K562 (cell line): ENCODE results near the gene FAM107B. TPM values are rescaled to one million over a fixed set of nuclear protein-coding genes. Genes with fewer than 3 reads are reported as not detected.

Experiments
- ATAC-seq: fragments of 200-7000 bp; cut with Tn5 transposase; 3 replicates; pipeline ENCODE4 v1.9.1; 2020; ENCODE audit warnings: moderate library complexity
- BruUV-seq: library from RNA; stranded (reverse); fragments of 400-500 nt; replicated peaks from 2 replicates; lab custom pipeline; 2021; lab: Mats Ljungman, UMichigan
- CTCF ChIA-PET: fragments of 300-600 bp; formaldehyde crosslinking; extraction: SDS; loops from one replicate; lab custom pipeline; 2021; ENCODE audit warnings: low intra/inter-chr PET ratio; lab: Yijun Ruan, JAX
- POLR2A ChIA-PET: fragments of 300-600, 350-650 bp; sonication (Branson Sonifier 250); formaldehyde crosslinking; extraction: SDS; loops from one replicate; lab custom pipeline; 2021; ENCODE audit warnings: antibody characterized with exemption, inconsistent platforms; lab: Yijun Ruan, JAX
- DNase-seq, 4 experiments: peaks; one replicate each; pipeline versions ENCODE4 v3.0.0 to v3.0.0-alpha.2; 2011 to 2018; ENCODE audit warnings: low spot score in 3 of 4, mixed read lengths in 3 of 4; ENCODE audit errors: extremely low read depth in 1 of 4
- FAIRE-seq: peaks from 2 replicates; lab custom pipeline; 2011; peaks lifted over from hg19 to GRCh38; lab: Jason Lieb, UNC
- H2AFZ ChIP-seq: 2 replicates; pipeline ENCODE4 v1.6.0; 2011; ENCODE audit warnings: low read depth, low read length, control low read depth, inconsistent platforms
- H3K27ac ChIP-seq: fragments of 200-600 bp; 3 replicates; pipeline ENCODE4 v1.8.0; 2011; ENCODE audit warnings: low read depth, mild to moderate bottlenecking, control low read depth, inconsistent platforms, low read length, moderate library complexity, mixed read lengths; ENCODE audit errors: extremely low read depth
- H3K27me3 ChIP-seq, 2 experiments: fragments of 300-600 bp in 1 of 2; 2 replicates in 1 of 2; 3 replicates in 1 of 2; pipeline versions ENCODE4 v1.6.0 to v1.8.0; 2011; ENCODE audit warnings: inconsistent platforms in 2 of 2, low read length in 2 of 2, mild to moderate bottlenecking in 1 of 2, mixed read lengths in 1 of 2, moderate library complexity in 1 of 2; ENCODE audit not compliant: control insufficient read depth in 2 of 2, insufficient read depth in 2 of 2
- H3K36me3 ChIP-seq: fragments of 300-600 bp; 3 replicates; pipeline ENCODE4 v1.8.0; 2011; ENCODE audit warnings: mild to moderate bottlenecking, low read length, inconsistent platforms; ENCODE audit not compliant: control insufficient read depth, insufficient read depth
- H3K4me1 ChIP-seq, 2 experiments: fragments of 200-600 bp in 1 of 2; replicated peaks in 1 of 2; 2 replicates in 1 of 2; 3 replicates in 1 of 2; pipeline versions ENCODE4 v1.5.1 to v1.8.0; 2011; ENCODE audit warnings: inconsistent platforms in 2 of 2, low read length in 2 of 2, mild to moderate bottlenecking in 1 of 2, mixed read lengths in 1 of 2, moderate library complexity in 1 of 2; ENCODE audit not compliant: control insufficient read depth in 2 of 2, insufficient read depth in 2 of 2
- H3K4me2 ChIP-seq: 2 replicates; pipeline ENCODE4 v1.6.1; 2011; ENCODE audit warnings: low read length, control low read depth, inconsistent platforms, mixed read lengths; ENCODE audit not compliant: insufficient read depth
- H3K4me3 ChIP-seq: fragments of 200-600 bp; sonication (generic), shearing (Covaris generic); 2 replicates; pipeline ENCODE4 v1.5.1; 2016; ENCODE audit warnings: control low read depth, inconsistent platforms
- H3K79me2 ChIP-seq: fragments of 200-600 bp; 3 replicates; pipeline ENCODE4 v1.8.0; 2011; ENCODE audit warnings: low read length, inconsistent platforms; ENCODE audit not compliant: control insufficient read depth, insufficient read depth
- H3K9ac ChIP-seq, 2 experiments: 2 replicates each; pipeline versions ENCODE4 v1.6.0 to v1.6.1; 2011; ENCODE audit warnings: low read depth in 2 of 2, low read length in 2 of 2, control low read depth in 1 of 2, inconsistent platforms in 1 of 2, mild to moderate bottlenecking in 1 of 2, mixed read lengths in 1 of 2; ENCODE audit not compliant: insufficient read depth in 1 of 2
- H3K9me1 ChIP-seq: one replicate; pipeline ENCODE4 v1.6.0; 2011; ENCODE audit warnings: inconsistent platforms, mild to moderate bottlenecking, low read length, moderate library complexity; ENCODE audit not compliant: control insufficient read depth, insufficient read depth
- H3K9me3 ChIP-seq: replicated peaks from 2 replicates; pipeline ENCODE4 v1.5.1; 2011; ENCODE audit warnings: low read depth, low read length, inconsistent platforms; ENCODE audit not compliant: control insufficient read depth, insufficient read depth
- H4K20me1 ChIP-seq: replicated peaks from 2 replicates; pipeline ENCODE4 v1.6.1; 2011; ENCODE audit warnings: low read length, inconsistent platforms, mixed read lengths; ENCODE audit not compliant: control insufficient read depth, insufficient read depth
- CTCFL ChIP-seq: IDR thresholded peaks from 2 replicates; pipeline ENCODE4 v1.6.1; 2011; ENCODE audit warnings: borderline replicate concordance, low read depth, mild to moderate bottlenecking, moderate library complexity, low read length; ENCODE audit not compliant: insufficient read depth, poor library complexity, severe bottlenecking
- ELK1 ChIP-seq: sonication (generic); formaldehyde crosslinking; IDR thresholded peaks from 2 replicates; pipeline ENCODE4 v1.8.1; 2022; ENCODE audit warnings: missing genetic modification reagents
- ESRRA ChIP-seq: fragments of 450-650 bp; IDR thresholded peaks from 2 replicates; pipeline ENCODE4 v1.6.1; 2014; ENCODE audit warnings: low read depth, mild to moderate bottlenecking, moderate library complexity, borderline replicate concordance
- ILK ChIP-seq: fragments of 450-650 bp; IDR thresholded peaks from 2 replicates; pipeline ENCODE4 v1.6.1; 2016; ENCODE audit warnings: missing genetic modification characterization, low read depth, mild to moderate bottlenecking, missing compliant biosample characterization, moderate library complexity, borderline replicate concordance
- MYBL2 ChIP-seq, 2 experiments: fragments of 450-650 bp in 1 of 2; sonication (generic) in 1 of 2; formaldehyde crosslinking in 1 of 2; IDR thresholded peaks; 2 replicates each; pipeline versions ENCODE4 v1.6.1 to v1.8.1; 2017 to 2022; ENCODE audit warnings: borderline replicate concordance in 1 of 2, inconsistent platforms in 1 of 2, low read depth in 1 of 2, mild to moderate bottlenecking in 1 of 2, missing genetic modification reagents in 1 of 2, moderate library complexity in 1 of 2
- NONO ChIP-seq, 2 experiments: fragments of 200-400 bp in 1 of 2; fragments of 450-650 bp in 1 of 2; formaldehyde crosslinking in 1 of 2; IDR thresholded peaks; 2 replicates each; pipeline ENCODE4 v1.6.1; 2017; ENCODE audit warnings: low read depth in 2 of 2, mild to moderate bottlenecking in 2 of 2, moderate library complexity in 2 of 2, low read length in 1 of 2
- RHOXF2B ChIP-seq: fragments of 250-450 bp; sonication (Bioruptor Pico); conservative IDR thresholded peaks from 2 replicates; pipeline ENCODE4 v1.5.1; 2021
- SPI1 ChIP-seq: IDR thresholded peaks from 2 replicates; pipeline ENCODE4 v1.6.1; 2011; ENCODE audit warnings: low read depth, low read length, control low read depth, borderline replicate concordance
- SRSF9 ChIP-seq: fragments of 200-400 bp; formaldehyde crosslinking; IDR thresholded peaks from 2 replicates; pipeline ENCODE4 v1.6.1; 2017; ENCODE audit warnings: low read depth, low read length, borderline replicate concordance
- TCFL5 ChIP-seq: fragments of 250-450 bp; sonication (Bioruptor Pico); conservative IDR thresholded peaks from 2 replicates; pipeline ENCODE4 v1.6.1; 2021; ENCODE audit warnings: mild to moderate bottlenecking, moderate library complexity, matching md5 sums
- TEAD1 ChIP-seq, 2 experiments: fragments of 450-650 bp in 1 of 2; sonication (generic) in 1 of 2; formaldehyde crosslinking; IDR thresholded peaks; 2 replicates each; pipeline versions ENCODE4 v1.4.0 to v1.8.0; 2020 to 2022; ENCODE audit warnings: mild to moderate bottlenecking in 2 of 2, missing genetic modification reagents in 1 of 2
- ZNF143 ChIP-seq: sonication (generic); formaldehyde crosslinking; IDR thresholded peaks from 2 replicates; pipeline ENCODE4 v1.9.0; 2022; ENCODE audit warnings: mild to moderate bottlenecking, missing genetic modification reagents
- ZNF354B ChIP-seq: fragments of 250-450 bp; sonication (Bioruptor Pico); IDR thresholded peaks from 2 replicates; pipeline ENCODE4 v1.4.0; 2020
- ZNF609 ChIP-seq: sonication (generic); formaldehyde crosslinking; IDR thresholded peaks from 2 replicates; pipeline ENCODE4 v1.8.1; 2023; ENCODE audit warnings: missing genetic modification reagents, mild to moderate bottlenecking, borderline replicate concordance
- WGBS: fragments of 100-300 bp; shearing (Covaris generic); methylation state at CpG from one replicate; pipeline ENCODE4 v1.1.6; 2016; ENCODE audit warnings: low coverage, mixed read lengths; ENCODE audit not compliant: insufficient coverage; ENCODE audit errors: missing lambda C conversion rate; 5-methylcytosine and 5-hydroxymethylcytosine counted together
- in situ Hi-C: fragments of 300-500 bp; cut with MboI; formaldehyde crosslinking; loops from 4 replicates; pipeline ENCODE4 v1.15.0; 2018; ENCODE audit warnings: inconsistent platforms, mixed read lengths
- intact Hi-C: fragments of 100-400 bp; cut with micrococcal nuclease; formaldehyde crosslinking; loops from 2 replicates; pipeline ENCODE4 v1.14.2; 2022
- polyA plus RNA-seq, 8 experiments: library from polyadenylated mRNA; depleted of rRNA in 4 of 8; stranded (reverse) in 5 of 8; unstranded in 3 of 8; fragments of >200 nt; fragmentation: Nextera tagmentation in 2 of 8; fragmentation: Illumina TruSeq in 1 of 8; extraction: Ambion mirVana in 2 of 8; extraction: Trizol in 1 of 8; gene quantifications; 2 replicates each; pipeline versions ENCODE4 v1.2.1 to v1.2.3, GENCODE V29; 2011 to 2014; ENCODE audit warnings: inconsistent platforms in 1 of 8, missing spikeins in 1 of 8
- total RNA-seq, 7 experiments: library from RNA; depleted of rRNA in 6 of 7; stranded (reverse); fragments of >200 nt in 6 of 7; fragmentation: Illumina TruSeq in 2 of 7; extraction: Trizol in 2 of 7; gene quantifications; 2 replicates each; pipeline versions ENCODE4 v1.2.1 to v1.2.3, GENCODE V29; 2011 to 2021; ENCODE audit warnings: low replicate concordance in 1 of 7

FAM107B gene
- total and polyA plus RNA-seq, 9 of the 15 experiments (the other 6 are each of a cell fraction or from before 2014, with no cell fraction given) = 0.40 to 2.8 (median 1.4) TPM

GRCh38 chr10:14669576-14669975, 105.1 kb downstream of the FAM107B start:
- Histone ChIP-seq H4K20me1 (no peaks in the 10 kb centered on the region), H3K79me2 (no peaks in the 10 kb centered on the region), H3K27me3 (peaks cover 0 to 4% of the 10 kb centered on the region in 2 experiments; a peak in 1 of 5 replicates), H3K27ac (no peak overlapping the region), H3K4me1 (no peaks in the 10 kb centered on the region), H2AFZ (no peak overlapping the region), H3K36me3 (no peaks in the 10 kb centered on the region), H3K4me3 (no peak overlapping the region), H3K9ac (no peak overlapping the region), H3K9me1 (no peaks in the 10 kb centered on the region), H3K4me2 (no peak overlapping the region), H3K9me3 (0 out of 2 replicates have a peak, but pooled peaks cover 2% of the 10 kb centered on the region)
- ATAC-seq (no peak), FAIRE-seq (no peak), DNase-seq (no peak)
- WGBS = 0% methylated on average over 1 of the region's 1 CpG
- in situ Hi-C loops = no loop called here
- intact Hi-C loops = no loop called here
- ChIA-PET POLR2A (no interaction called here), CTCF (no interaction called here)
- BruUV-seq = no TSS peak
- TF ChIP-seq ELK1 (CRISPR knock-in tag) (no peak), SRSF9 (no peak), ZNF143 (CRISPR knock-in tag) (no peak), TCFL5 (CRISPR knock-in tag) (no peak), TEAD1 (CRISPR knock-in tag; IDR thresholded peaks at IDR 0.05) (no peak), SPI1 (no peak), ESRRA (no peak), CTCFL (no peak), NONO (IDR thresholded peaks at IDR 0.05; ENCODE audit: low read depth in 2 of 2, low read length in 1 of 2) (no peak), RHOXF2B (CRISPR knock-in tag) (no peak), MYBL2 (IDR thresholded peaks at IDR 0.05; ENCODE audit: low read depth) (no peak), MYBL2 (CRISPR knock-in tag; IDR thresholded peaks at IDR 0.05; ENCODE audit: borderline replicate concordance) (no peak), ZNF354B (CRISPR knock-in tag) (no peak), ZNF609 (no peak), ILK (tag) (no peak)
